B cell (primary cell): ENCODE data around the gene HMGA1. TPM values are rescaled to one million over a fixed set of nuclear protein-coding genes. Genes with fewer than 3 reads are reported as not detected.

Experiments
- ATAC-seq: fragments of 200-7000 bp; cut with Tn5 transposase; one replicate; pipeline ENCODE4 v1.10.0; 2021; ENCODE audit warnings: low read depth, mild to moderate bottlenecking, moderate number of reproducible peaks, moderate library complexity
- CTCF ChIA-PET: fragments of 350-600 bp; sonication (Branson Sonifier 250); formaldehyde crosslinking; loops from one replicate; lab custom pipeline; 2021; ENCODE audit warnings: antibody characterized with exemption, inconsistent platforms; lab: Charles Lee
- POLR2A ChIA-PET: fragments of 350-600 bp; sonication (Branson Sonifier 250); formaldehyde crosslinking; loops from one replicate; lab custom pipeline; 2021; ENCODE audit warnings: antibody characterized with exemption; lab: Charles Lee
- DNase-seq: peaks from one replicate; pipeline ENCODE4 v3.0.0; 2013
- H2AFZ ChIP-seq: 2 replicates; pipeline ENCODE4 v1.6.1; 2012; ENCODE audit warnings: mild to moderate bottlenecking, low read depth, low read length; ENCODE audit not compliant: insufficient read depth, poor library complexity, severe bottlenecking
- H3K27ac ChIP-seq, 2 donors: 1 replicate in 1 of 2; 2 replicates in 1 of 2; pipeline ENCODE4 v1.5.1; 2012 to 2013; ENCODE audit warnings: low read length in 2 of 2, mild to moderate bottlenecking in 2 of 2, moderate library complexity in 1 of 2
- H3K27me3 ChIP-seq, 4 experiments: fragments of 200-600 bp in 1 of 4; sonication (generic) in 1 of 4; replicated peaks in 1 of 4; 1 replicate in 2 of 4; 2 replicates in 2 of 4; pipeline versions ENCODE4 v1.6.1 to v1.7.0; 2013 to 2016; ENCODE audit warnings: low read length in 3 of 4, mild to moderate bottlenecking in 2 of 4, mixed read lengths in 1 of 4, moderate library complexity in 1 of 4; ENCODE audit not compliant: insufficient read depth in 4 of 4, control insufficient read depth in 3 of 4; ENCODE audit errors: control extremely low read depth in 1 of 4
- H3K36me3 ChIP-seq, 2 experiments: replicated peaks in 1 of 2; 1 replicate in 1 of 2; 2 replicates in 1 of 2; pipeline versions ENCODE4 v1.6.1 to v1.7.1; 2013; ENCODE audit warnings: low read length in 1 of 2; ENCODE audit not compliant: insufficient read depth in 2 of 2, control insufficient read depth in 1 of 2; ENCODE audit errors: control extremely low read depth in 1 of 2, extremely low read depth in 1 of 2
- H3K4me1 ChIP-seq, 2 donors: fragments of 200-600 bp in 1 of 2; sonication (generic) in 1 of 2; 1 replicate in 1 of 2; 2 replicates in 1 of 2; pipeline versions ENCODE4 v1.5.1 to v1.6.1; 2013 to 2017; ENCODE audit warnings: low read length in 2 of 2; ENCODE audit not compliant: control insufficient read depth in 2 of 2, insufficient read depth in 2 of 2
- H3K4me2 ChIP-seq: replicated peaks from 2 replicates; pipeline ENCODE3; 2012; ENCODE audit warnings: mild to moderate bottlenecking, low read depth, low read length; ENCODE audit not compliant: poor library complexity, severe bottlenecking
- H3K4me3 ChIP-seq, 5 experiments: fragments of 200-600 bp in 1 of 5; sonication (generic) in 1 of 5; 1 replicate in 3 of 5; 2 replicates in 2 of 5; pipeline versions ENCODE4 v1.5.1 to v1.7.0; 2011 to 2016; ENCODE audit warnings: low read length in 4 of 5, mild to moderate bottlenecking in 4 of 5, low read depth in 2 of 5, control low read depth in 1 of 5, moderate library complexity in 1 of 5; ENCODE audit not compliant: insufficient read depth in 1 of 5; ENCODE audit errors: control extremely low read depth in 1 of 5, extremely low read depth in 1 of 5
- H3K79me2 ChIP-seq: fragments of 200-600 bp; sonication (generic); one replicate; pipeline ENCODE4 v1.6.0; 2016; ENCODE audit warnings: low read length; ENCODE audit not compliant: control insufficient read depth, insufficient read depth
- H3K9ac ChIP-seq: fragments of 200-600 bp; sonication (generic); 2 replicates; pipeline ENCODE4 v1.6.1; 2017; ENCODE audit warnings: mild to moderate bottlenecking, low read length, moderate library complexity
- H3K9me3 ChIP-seq, 3 donors: one replicate each; pipeline versions ENCODE4 v1.6.1 to v1.7.1; 2013; ENCODE audit warnings: low read length in 2 of 3; ENCODE audit not compliant: control insufficient read depth in 2 of 3, insufficient read depth in 1 of 3; ENCODE audit errors: control extremely low read depth in 1 of 3
- H4K20me1 ChIP-seq: 2 replicates; pipeline ENCODE4 v1.6.0; 2012; ENCODE audit warnings: mild to moderate bottlenecking, low read length; ENCODE audit not compliant: insufficient read depth, control insufficient read depth, poor library complexity, severe bottlenecking
- H3K27ac Mint-ChIP-seq: one replicate; pipeline ENCODE4 v1.8.0; 2021; ENCODE audit warnings: mixed read lengths
- H3K27me3 Mint-ChIP-seq: one replicate; pipeline ENCODE4 v1.8.0; 2021; ENCODE audit warnings: mixed read lengths
- H3K4me1 Mint-ChIP-seq: one replicate; pipeline ENCODE4 v1.8.0; 2021; ENCODE audit warnings: mixed read lengths
- H3K4me3 Mint-ChIP-seq: one replicate; pipeline ENCODE4 v1.8.0; 2021; ENCODE audit warnings: mixed read lengths
- H3K9me3 Mint-ChIP-seq: one replicate; pipeline ENCODE4 v1.8.0; 2022; ENCODE audit warnings: mixed read lengths; ENCODE audit not compliant: insufficient read depth
- CTCF ChIP-seq: fragments of 200-600 bp; IDR thresholded peaks from one replicate; pipeline ENCODE4 v1.8.0; 2022; ENCODE audit warnings: antibody characterized with exemption, mild to moderate bottlenecking
- EZH2 ChIP-seq: IDR thresholded peaks from 2 replicates; pipeline ENCODE4 v1.6.1; 2012; ENCODE audit warnings: borderline replicate concordance, low read depth, mild to moderate bottlenecking, moderate library complexity, low read length; ENCODE audit not compliant: insufficient read depth, poor library complexity, severe bottlenecking
- WGBS: methylation state at CpG from one replicate; pipeline ENCODE4 v1.1.5; 2013; ENCODE audit warnings: missing lambda C conversion rate; ENCODE audit not compliant: insufficient coverage; 5-methylcytosine and 5-hydroxymethylcytosine counted together
- intact Hi-C: fragments of 100-400 bp; cut with micrococcal nuclease; formaldehyde crosslinking; loops from one replicate; pipeline ENCODE4 v1.10.0; 2022
- polyA plus RNA-seq: library from polyadenylated mRNA; depleted of rRNA; stranded (reverse); fragments of >200 nt; gene quantifications from 2 replicates; pipeline ENCODE4 v1.2.3, GENCODE V29; 2012
- total RNA-seq, 2 donors: library from RNA; stranded (reverse); fragments of 120-200 nt in 1 of 2; gene quantifications; 1 replicate in 1 of 2; 2 replicates in 1 of 2; pipeline versions ENCODE4 v1.2.3 to v1.2.4, GENCODE V29; 2013 to 2022

The HMGA1 gene
- total and polyA plus RNA-seq, 2 donors (not counting 1 experiment from before 2014, with no cell fraction given), result 59.6 to 66.4 TPM

- TF ChIP-seq EZH2 (no peak), CTCF (no peak)
- intact Hi-C loops, result no loop called here
- Histone ChIP-seq H3K4me2 (no peak overlapping the region), H3K9ac (no peak overlapping the region), H2AFZ (no peak overlapping the region), H3K79me2 (peaks cover 38% of the 10 kb centered on the region), H3K9me3 (no peaks in the 10 kb centered on the region), H3K27me3 (no peaks in the 10 kb centered on the region), H3K4me3 (no peak overlapping the region), H3K27ac (peak overlapping the region in 1 of 2 donors; percentile 10), H3K4me1 (peaks cover 22 to 30% of the 10 kb centered on the region in 2 donors), H3K36me3 (peaks cover 0 to 36% of the 10 kb centered on the region in 2 experiments), H4K20me1 (peaks cover 63% of the 10 kb centered on the region)
- 93% methylated on average over 17 of the region's 22 CpGs for WGBS
- Mint-ChIP-seq H3K27ac (no peak overlapping the region), H3K9me3 (no peaks in the 10 kb centered on the region), H3K4me1 (peaks cover 50% of the 10 kb centered on the region), H3K4me3 (no peak overlapping the region), H3K27me3 (no peaks in the 10 kb centered on the region)
- ATAC-seq (no peak), DNase-seq (no peak)
- CTCF ChIA-PET, result interaction anchor here (0.8 to 1.3 kb wide), 4 partner anchors 9 to 175 kb away, joined by 3 to 4 read pairs (median 4); no protein-coding TSS in a partner anchor
- POLR2A ChIA-PET, result interaction anchor here (0.5 to 0.9 kb wide), 2 partner anchors 17 to 182 kb away, joined by 3 read pairs; no protein-coding TSS in a partner anchor
Measured at GRCh38 chr6:34240329-34241248, 3.9 kb downstream of the HMGA1 start.
